D721Med (cell line): Measurements from ENCODE around the gene BZW2.

Source experiments
- DNase-seq: peaks from one replicate; pipeline ENCODE4 v3.0.0; 2011; ENCODE audit warnings: low spot score; ENCODE audit not compliant: insufficient read length
- FAIRE-seq: peaks from 2 replicates; lab custom pipeline; 2011; peaks lifted over from hg19 to GRCh38; lab: Jason Lieb, UNC
- CTCF ChIP-seq: IDR thresholded peaks from 2 replicates; pipeline ENCODE4 v1.5.1; 2012; ENCODE audit warnings: mild to moderate bottlenecking, control low read depth; ENCODE audit not compliant: insufficient read depth; ENCODE audit errors: missing control alignments

The BZW2 gene

GRCh38 chr7:16738011-16738688 lies 92.2 kb downstream of the BZW2 start:
- FAIRE-seq = no peak

DNA sequence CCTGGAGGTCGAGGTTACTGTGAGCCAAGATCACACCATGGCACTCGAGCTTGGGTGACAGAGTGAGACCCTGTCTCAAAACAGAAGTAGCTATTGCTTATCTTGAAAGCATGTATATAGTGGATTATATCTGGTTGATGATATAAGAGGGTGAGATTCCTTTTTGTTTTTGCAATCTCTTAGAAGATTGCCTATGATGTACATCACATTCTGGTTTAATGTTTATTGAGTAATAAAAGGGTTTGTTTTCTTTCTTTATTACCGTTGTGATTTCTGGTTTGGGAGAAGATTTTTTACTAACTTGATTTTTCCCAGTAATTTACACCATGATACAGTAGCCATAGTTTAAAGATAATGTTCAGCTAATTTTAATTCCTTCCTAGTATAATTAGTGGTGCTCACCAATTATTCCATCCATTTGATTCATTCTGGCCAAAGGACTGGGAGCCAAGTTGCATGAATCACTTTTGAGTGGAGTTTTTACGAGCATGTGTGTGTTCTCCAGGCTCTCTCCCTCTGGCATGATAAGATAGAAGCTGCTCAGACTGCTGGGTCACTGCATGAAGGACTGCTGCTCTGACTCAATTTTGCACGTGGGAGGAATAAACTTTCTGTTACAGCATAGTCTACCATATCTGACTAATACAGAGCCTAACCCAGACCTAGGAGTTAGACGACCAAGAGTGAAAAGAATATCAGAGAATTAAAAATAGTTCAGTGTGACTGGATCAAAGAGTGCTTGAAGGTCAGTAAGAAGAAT lies 94.1 kb downstream of the BZW2 start:
- FAIRE-seq (no peak), DNase-seq (no peak)

More at GRCh38 chr7:16738011-16738688, 92.2 kb downstream of the BZW2 start:
- DNase-seq = no peak
- TF ChIP-seq CTCF = no peak

GRCh38 chr7:16740623-16740953 lies 94.6 kb downstream of the BZW2 start:
- FAIRE-seq (no peak), DNase-seq (no peak)
- no peak for TF ChIP-seq CTCF

More for the DNA sequence above, 94.1 kb downstream of the BZW2 start:
- TF ChIP-seq CTCF = no peak

DNA sequence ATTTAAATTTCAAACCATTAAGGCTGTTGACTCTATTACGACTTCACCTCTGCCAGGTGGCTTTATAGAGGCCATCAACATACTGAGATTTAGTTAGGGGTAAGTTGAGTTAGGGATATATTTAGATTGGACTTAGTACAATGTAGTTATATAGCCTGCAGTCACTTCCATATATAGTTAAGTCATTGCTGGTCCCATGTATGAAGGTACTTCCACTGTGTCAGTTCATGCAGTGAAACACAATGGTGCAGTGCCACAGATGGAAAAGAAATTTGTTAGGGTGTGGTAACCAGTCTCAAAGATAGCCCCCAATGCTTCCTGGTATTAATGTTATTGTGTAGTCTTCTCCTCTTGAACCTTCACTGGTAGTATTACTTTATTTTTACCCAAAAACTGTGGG lies 95.0 kb downstream of the BZW2 start:
- no peak for TF ChIP-seq CTCF

DNA sequence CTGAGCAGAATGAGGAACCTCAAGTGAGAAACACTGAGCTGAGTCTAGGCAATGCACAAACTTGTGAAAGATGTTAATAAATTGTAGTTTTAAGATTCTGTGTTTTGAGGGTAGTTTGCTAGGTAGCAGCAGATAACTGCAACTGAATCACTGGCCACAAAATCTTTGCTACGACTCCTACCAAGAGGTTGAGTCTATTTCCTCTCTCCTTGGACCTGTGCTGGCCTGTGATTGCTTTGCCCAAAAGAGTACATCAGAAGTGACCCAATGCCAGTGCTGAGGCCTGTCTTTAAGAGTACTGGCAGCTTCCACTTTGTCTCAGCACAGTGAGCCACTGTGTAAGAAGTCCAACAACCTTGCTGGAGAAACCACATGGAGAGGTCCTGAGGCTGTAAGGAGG lies 95.7 kb downstream of the BZW2 start:
- DNase-seq (no peak), FAIRE-seq (no peak)
- TF ChIP-seq CTCF = no peak

More for the DNA sequence above, 95.0 kb downstream of the BZW2 start:
- no peak for DNase-seq
- FAIRE-seq = no peak

- no peak for DNase-seq
- FAIRE-seq = no peak
- no peak for TF ChIP-seq CTCF
These were observed 96.6 kb downstream of the BZW2 start for GRCh38 chr7:16742547-16742946.

- DNase-seq (no peak), FAIRE-seq (no peak)
- TF ChIP-seq CTCF = no peak
These were observed 97.3 kb downstream of the BZW2 start for GRCh38 chr7:16743236-16743635.
